Tibial nerve (tissue), 4 donors: Measurements from ENCODE around the gene KLHL30.

Experiments
- EP300 ChIP-seq, 2 donors: sonication (generic); formaldehyde crosslinking; IDR thresholded peaks; one replicate each; pipeline ENCODE4 v1.6.1; 2017; ENCODE audit warnings: antibody characterized with exemption in 2 of 2, mild to moderate bottlenecking in 1 of 2
- POLR2A ChIP-seq, 2 donors: fragments of 450-650 bp; IDR thresholded peaks; one replicate each; pipeline ENCODE4 v1.6.1; 2017; ENCODE audit warnings: antibody characterized with exemption in 2 of 2, mild to moderate bottlenecking in 2 of 2, moderate library complexity in 2 of 2
- TF ChIP-seq, protein P1 (sequence below), 5 experiments: fragments of 200-600 bp in 3 of 5; fragments of 450-650 bp in 2 of 5; sonication (generic) in 3 of 5; IDR thresholded peaks; one replicate each; pipeline ENCODE4 v1.5.1; 2016 to 2019; ENCODE audit warnings: antibody characterized with exemption in 5 of 5, mild to moderate bottlenecking in 3 of 5, moderate library complexity in 2 of 5

DNA sequence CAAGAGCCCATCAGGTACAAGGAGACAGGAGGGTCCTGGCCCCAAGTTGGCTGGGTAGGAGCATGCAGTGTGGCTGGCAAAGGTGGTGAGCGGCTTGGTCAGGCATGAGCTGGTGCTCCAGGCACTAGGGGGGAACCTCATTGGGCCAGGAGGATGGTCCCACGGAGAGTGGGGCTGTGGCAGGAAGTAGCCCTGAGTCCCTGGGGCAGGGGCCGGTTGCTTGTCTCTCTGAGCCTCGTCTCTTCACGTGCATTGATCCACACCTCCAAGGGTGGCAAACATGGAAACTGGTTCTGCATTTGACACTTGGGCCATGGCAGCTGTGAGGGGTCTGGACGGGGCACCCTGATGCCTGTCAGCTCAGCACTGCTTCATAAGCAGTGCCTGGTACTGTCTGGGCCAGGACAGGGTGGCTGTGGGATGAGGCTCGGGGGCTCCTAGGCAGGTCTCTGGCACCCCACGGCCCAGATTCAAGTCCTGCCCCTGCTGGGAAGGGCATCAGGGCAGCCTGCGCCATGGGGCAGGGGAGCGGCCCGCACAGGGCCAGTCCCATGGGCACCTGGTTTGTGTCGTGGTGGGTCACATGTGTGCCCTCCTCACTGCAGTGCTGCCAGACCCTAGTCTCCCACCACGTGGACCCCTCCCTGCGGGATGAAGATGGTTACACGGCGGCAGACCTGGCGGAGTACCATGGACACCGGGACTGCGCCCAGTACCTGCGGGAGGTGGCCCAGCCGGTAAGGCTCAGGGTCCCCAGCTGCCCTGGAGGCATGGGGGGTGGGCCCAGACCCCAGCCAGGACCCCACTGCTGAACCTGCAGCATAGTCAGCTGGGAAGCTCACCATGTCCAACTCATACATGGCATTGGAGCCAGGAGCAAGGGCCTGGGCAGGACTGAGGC is 21.9 kb upstream of the KLHL30 start:
- no peak for TF ChIP-seq POLR2A (IDR thresholded peaks at IDR 0.05)
- TF ChIP-seq, protein P1, sequence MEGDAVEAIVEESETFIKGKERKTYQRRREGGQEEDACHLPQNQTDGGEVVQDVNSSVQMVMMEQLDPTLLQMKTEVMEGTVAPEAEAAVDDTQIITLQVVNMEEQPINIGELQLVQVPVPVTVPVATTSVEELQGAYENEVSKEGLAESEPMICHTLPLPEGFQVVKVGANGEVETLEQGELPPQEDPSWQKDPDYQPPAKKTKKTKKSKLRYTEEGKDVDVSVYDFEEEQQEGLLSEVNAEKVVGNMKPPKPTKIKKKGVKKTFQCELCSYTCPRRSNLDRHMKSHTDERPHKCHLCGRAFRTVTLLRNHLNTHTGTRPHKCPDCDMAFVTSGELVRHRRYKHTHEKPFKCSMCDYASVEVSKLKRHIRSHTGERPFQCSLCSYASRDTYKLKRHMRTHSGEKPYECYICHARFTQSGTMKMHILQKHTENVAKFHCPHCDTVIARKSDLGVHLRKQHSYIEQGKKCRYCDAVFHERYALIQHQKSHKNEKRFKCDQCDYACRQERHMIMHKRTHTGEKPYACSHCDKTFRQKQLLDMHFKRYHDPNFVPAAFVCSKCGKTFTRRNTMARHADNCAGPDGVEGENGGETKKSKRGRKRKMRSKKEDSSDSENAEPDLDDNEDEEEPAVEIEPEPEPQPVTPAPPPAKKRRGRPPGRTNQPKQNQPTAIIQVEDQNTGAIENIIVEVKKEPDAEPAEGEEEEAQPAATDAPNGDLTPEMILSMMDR (IDR thresholded peaks at IDR 0.05): no peak
- no peak for TF ChIP-seq EP300 (IDR thresholded peaks at IDR 0.05)
